Activated T-helper 1 cell treated with anti-CD3 and anti-CD28 coated beads, Interleukin-12 subunit alpha, Interleukin-12 subunit beta, Interleukin-2, Interleukin-4 antibody, amounts not matched to agents 30 ng/mL and 10 ng/mL and 1 ng/mL, durations not matched to agents 14 hours and 24 hours and 36 hours (primary cell): ENCODE measurements around the gene IQSEC1. TPM values are rescaled to one million over a fixed set of nuclear protein-coding genes. Genes with fewer than 3 reads are reported as not detected.

ENCODE experiments used
- DNase-seq: peaks from one replicate; pipeline ENCODE4 v3.0.0; 2021; ENCODE audit warnings: low spot score
- H3K27ac Mint-ChIP-seq: one replicate; pipeline ENCODE4 v1.8.0; 2021; ENCODE audit warnings: mild to moderate bottlenecking, mixed read lengths
- H3K27me3 Mint-ChIP-seq: one replicate; pipeline ENCODE4 v1.8.0; 2022; ENCODE audit warnings: mild to moderate bottlenecking, moderate library complexity, mixed read lengths; ENCODE audit not compliant: insufficient read depth
- H3K36me3 Mint-ChIP-seq: one replicate; pipeline ENCODE4 v1.8.0; 2021; ENCODE audit warnings: low read depth, mixed read lengths
- H3K4me1 Mint-ChIP-seq: one replicate; pipeline ENCODE4 v1.8.0; 2021; ENCODE audit warnings: low read depth, mixed read lengths
- H3K4me3 Mint-ChIP-seq: one replicate; pipeline ENCODE4 v1.8.0; 2021; ENCODE audit warnings: mild to moderate bottlenecking, moderate library complexity, mixed read lengths
- H3K9me3 Mint-ChIP-seq: one replicate; pipeline ENCODE4 v1.8.0; 2021; ENCODE audit warnings: mixed read lengths
- intact Hi-C: fragments of 100-400 bp; cut with micrococcal nuclease; formaldehyde crosslinking; loops from one replicate; pipeline ENCODE4 v1.15.1; 2024
- total RNA-seq: library from RNA; stranded (reverse); gene quantifications from 2 replicates; pipeline ENCODE4 v1.2.3, GENCODE V29; 2022

Gene IQSEC1
- total RNA-seq, 1 donor from 2014 or later, result 31.4 TPM

- H3K27ac Mint-ChIP-seq, result no peak overlapping the region
- H3K36me3 Mint-ChIP-seq, result peaks cover 3% of the 10 kb centered on the region
- intact Hi-C loops, result loop anchor here (5.0 kb wide), 3 partner anchors 88 to 757 kb away; partner anchors contain the start of gene TSEN2
- H3K4me1 Mint-ChIP-seq, result peaks cover 5% of the 10 kb centered on the region
- H3K27me3 Mint-ChIP-seq, result peaks cover 24% of the 10 kb centered on the region
- DNase-seq, result no peak
- no peaks in the 10 kb centered on the region for H3K9me3 Mint-ChIP-seq
- H3K4me3 Mint-ChIP-seq, result no peak overlapping the region
These were observed 179.4 kb downstream of the IQSEC1 start for GRCh38 chr3:12893852-12894251.

- DNase-seq, result no peak
- Mint-ChIP-seq H3K4me3 (no peak overlapping the region), H3K36me3 (no peaks in the 10 kb centered on the region), H3K4me1 (peaks cover 5% of the 10 kb centered on the region), H3K27me3 (peaks cover 30% of the 10 kb centered on the region), H3K27ac (no peak overlapping the region), H3K9me3 (no peaks in the 10 kb centered on the region)
- intact Hi-C loops, result loop anchor here (5.0 kb wide), 3 partner anchors 89 to 756 kb away; partner anchors contain the start of gene TSEN2
These were observed 180.0 kb downstream of the IQSEC1 start for GRCh38 chr3:12893247-12893646.

- no peaks in the 10 kb centered on the region for H3K36me3 Mint-ChIP-seq
- peaks cover 33% of the 10 kb centered on the region for H3K27me3 Mint-ChIP-seq
- H3K27ac Mint-ChIP-seq, result no peak overlapping the region
- DNase-seq, result no peak
- peaks cover 5% of the 10 kb centered on the region for H3K4me1 Mint-ChIP-seq
- intact Hi-C loops, result loop anchor here (1.0 to 5.0 kb wide), 7 partner anchors 25 to 756 kb away; partner anchors contain the start of genes RPL32 and TSEN2
- H3K4me3 Mint-ChIP-seq, result no peak overlapping the region
- H3K9me3 Mint-ChIP-seq, result no peaks in the 10 kb centered on the region
These were observed 180.4 kb downstream of the IQSEC1 start for GRCh38 chr3:12892840-12893189.

- H3K27me3 Mint-ChIP-seq, result peaks cover 39% of the 10 kb centered on the region
- no peaks in the 10 kb centered on the region for H3K9me3 Mint-ChIP-seq
- H3K36me3 Mint-ChIP-seq, result no peaks in the 10 kb centered on the region
- peak; percentile 16 for DNase-seq
- H3K4me3 Mint-ChIP-seq, result no peak overlapping the region
- H3K4me1 Mint-ChIP-seq, result peaks cover 5% of the 10 kb centered on the region
- intact Hi-C loops, result loop anchor here (1.0 to 5.0 kb wide), 7 partner anchors 24 to 755 kb away; partner anchors contain the start of genes RPL32 and TSEN2
- no peak overlapping the region for H3K27ac Mint-ChIP-seq
These were observed 181.0 kb downstream of the IQSEC1 start for GRCh38 chr3:12891985-12892839.

GRCh38 chr3:12891391-12891984, 181.7 kb downstream of the IQSEC1 start:
- no peaks in the 10 kb centered on the region for H3K9me3 Mint-ChIP-seq
- peaks cover 7% of the 10 kb centered on the region for H3K4me1 Mint-ChIP-seq
- H3K36me3 Mint-ChIP-seq, result no peaks in the 10 kb centered on the region
- no peak overlapping the region for H3K27ac Mint-ChIP-seq
- H3K4me3 Mint-ChIP-seq, result no peak overlapping the region
- peaks cover 43% of the 10 kb centered on the region for H3K27me3 Mint-ChIP-seq
- no peak for DNase-seq
- intact Hi-C loops, result loop anchor here (5.0 kb wide), 3 partner anchors 91 to 754 kb away; partner anchors contain the start of gene TSEN2

GRCh38 chr3:12890610-12891390, 182.4 kb downstream of the IQSEC1 start:
- no peak overlapping the region for H3K4me3 Mint-ChIP-seq
- peaks cover 14% of the 10 kb centered on the region for H3K4me1 Mint-ChIP-seq
- H3K27me3 Mint-ChIP-seq, result peaks cover 49% of the 10 kb centered on the region
- intact Hi-C loops, result loop anchor here (5.0 kb wide), 3 partner anchors 92 to 753 kb away; partner anchors contain the start of gene TSEN2
- no peak overlapping the region for H3K27ac Mint-ChIP-seq
- H3K9me3 Mint-ChIP-seq, result no peaks in the 10 kb centered on the region
- no peaks in the 10 kb centered on the region for H3K36me3 Mint-ChIP-seq
- DNase-seq, result no peak

GRCh38 chr3:12886736-12887135, 186.5 kb downstream of the IQSEC1 start:
- peaks cover 11% of the 10 kb centered on the region for H3K4me1 Mint-ChIP-seq
- no peak for DNase-seq
- H3K27ac Mint-ChIP-seq, result no peak overlapping the region
- H3K36me3 Mint-ChIP-seq, result no peaks in the 10 kb centered on the region
- H3K4me3 Mint-ChIP-seq, result no peak overlapping the region
- intact Hi-C loops, result no loop called here
- H3K27me3 Mint-ChIP-seq, result peaks cover 52% of the 10 kb centered on the region
- no peaks in the 10 kb centered on the region for H3K9me3 Mint-ChIP-seq

GRCh38 chr3:12886106-12886679, 187.0 kb downstream of the IQSEC1 start:
- no peaks in the 10 kb centered on the region for H3K9me3 Mint-ChIP-seq
- H3K4me1 Mint-ChIP-seq, result peaks cover 10% of the 10 kb centered on the region
- H3K27me3 Mint-ChIP-seq, result peaks cover 53% of the 10 kb centered on the region
- no peaks in the 10 kb centered on the region for H3K36me3 Mint-ChIP-seq
- DNase-seq, result no peak
- no peak overlapping the region for H3K4me3 Mint-ChIP-seq
- intact Hi-C loops, result no loop called here
- H3K27ac Mint-ChIP-seq, result no peak overlapping the region

- Mint-ChIP-seq H3K27me3 (peaks cover 52% of the 10 kb centered on the region), H3K4me1 (peaks cover 10% of the 10 kb centered on the region), H3K27ac (no peak overlapping the region), H3K4me3 (no peak overlapping the region), H3K9me3 (no peaks in the 10 kb centered on the region), H3K36me3 (no peaks in the 10 kb centered on the region)
- intact Hi-C loops, result no loop called here
- DNase-seq, result no peak
These were observed 187.7 kb downstream of the IQSEC1 start for GRCh38 chr3:12885583-12885930.

- no peak for DNase-seq
- no peaks in the 10 kb centered on the region for H3K9me3 Mint-ChIP-seq
- no peak overlapping the region for H3K27ac Mint-ChIP-seq
- intact Hi-C loops, result no loop called here
- no peaks in the 10 kb centered on the region for H3K36me3 Mint-ChIP-seq
- H3K4me3 Mint-ChIP-seq, result no peak overlapping the region
- H3K27me3 Mint-ChIP-seq, result peaks cover 48% of the 10 kb centered on the region
- peaks cover 10% of the 10 kb centered on the region for H3K4me1 Mint-ChIP-seq
These were observed 188.2 kb downstream of the IQSEC1 start for GRCh38 chr3:12884790-12885582.

GRCh38 chr3:12884186-12884680, 189.0 kb downstream of the IQSEC1 start:
- Mint-ChIP-seq H3K36me3 (no peaks in the 10 kb centered on the region), H3K4me1 (peaks cover 10% of the 10 kb centered on the region), H3K4me3 (no peak overlapping the region), H3K9me3 (no peaks in the 10 kb centered on the region), H3K27me3 (peaks cover 44% of the 10 kb centered on the region), H3K27ac (no peak overlapping the region)
- intact Hi-C loops, result no loop called here
- no peak for DNase-seq
